Epithelial cell of proximal tubule (primary cell): ENCODE data around the gene TJP3. TPM values are rescaled to one million over a fixed set of nuclear protein-coding genes. Genes with fewer than 3 reads are reported as not detected.
"Not testable (repeated sequence)": the region's sequence is repeated elsewhere in the genome, so short reads cannot be mapped to it uniquely, and the experiment has no call there.

Source experiments
- DNase-seq: peaks from one replicate; pipeline ENCODE4 v3.0.0-alpha.2; 2011; ENCODE audit warnings: low read depth
- H3K4me3 ChIP-seq: 2 replicates; pipeline ENCODE4 v1.5.1; 2011; ENCODE audit warnings: low read depth, mild to moderate bottlenecking, low read length
- CTCF ChIP-seq: conservative IDR thresholded peaks from 2 replicates; pipeline ENCODE4 v1.5.1; 2012; ENCODE audit warnings: low read depth, mild to moderate bottlenecking, low read length
- total RNA-seq: library from RNA; depleted of rRNA; stranded (reverse); fragments of >200 nt; gene quantifications from 2 replicates; pipeline ENCODE4 v1.2.3, GENCODE V29; 2015

Gene TJP3
- total RNA-seq, 1 donor from 2014 or later, result 3.8 TPM

GRCh38 chr19:3748965-3749364 is 40.8 kb downstream of the TJP3 start:
- no peak for TF ChIP-seq CTCF
- DNase-seq, result no peak
- H3K4me3 ChIP-seq, result no peak overlapping the region

- DNase-seq, result no peak
- TF ChIP-seq CTCF, result no peak
- no peak overlapping the region for H3K4me3 ChIP-seq
These were observed 42.0 kb downstream of the TJP3 start for GRCh38 chr19:3750211-3750610.

- no peak overlapping the region for H3K4me3 ChIP-seq
- no peak for TF ChIP-seq CTCF
These were observed 43.1 kb downstream of the TJP3 start for GRCh38 chr19:3751236-3751635.

GRCh38 chr19:3752492-3752891 is 44.3 kb downstream of the TJP3 start:
- H3K4me3 ChIP-seq, result no peak overlapping the region
- TF ChIP-seq CTCF, result no peak
- no peak for DNase-seq

More at GRCh38 chr19:3751236-3751635, 43.1 kb downstream of the TJP3 start:
- no peak for DNase-seq

- DNase-seq, result no peak
- no peak for TF ChIP-seq CTCF
These were observed 45.6 kb downstream of the TJP3 start for GRCh38 chr19:3753631-3754410.

GRCh38 chr19:3757705-3758104 is 49.5 kb downstream of the TJP3 start:
- DNase-seq, H3K4me3 ChIP-seq: not testable (repeated sequence)

More at GRCh38 chr19:3753631-3754410, 45.6 kb downstream of the TJP3 start:
- H3K4me3 ChIP-seq, result no peak overlapping the region

- not testable (repeated sequence) for H3K4me3 ChIP-seq, DNase-seq
These were observed 50.1 kb downstream of the TJP3 start for GRCh38 chr19:3758297-3758696.

- no peak for TF ChIP-seq CTCF
These were observed 51.5 kb downstream of the TJP3 start for GRCh38 chr19:3759482-3760254.

More at GRCh38 chr19:3759482-3760254, 51.5 kb downstream of the TJP3 start:
- no peak overlapping the region for H3K4me3 ChIP-seq
- no peak for DNase-seq
